ENCODE data around the gene FAM237B.
"Not testable (repeated sequence)": the region's sequence is repeated elsewhere in the genome, so short reads cannot be mapped to it uniquely, and the experiment has no call there.

FAM237B gene

GRCh38 chr7:90320801-90321494 is at the start of gene FAM237B:
Gene FAM237B, minus strand, starts transcription at chr7:90321304. Its CDS starts 1,556 bp downstream, at chr7:90319748.
- no peak for DNase-seq (ENCODE audit: low read depth)

GRCh38 chr7:90351987-90352386 is 30.9 kb upstream of the FAM237B start:
- no peak for DNase-seq (ENCODE audit: low read depth)

GRCh38 chr7:90350032-90350431 is 28.9 kb upstream of the FAM237B start:
- DNase-seq (ENCODE audit: low read depth), result not testable (repeated sequence)

- no peak for DNase-seq (ENCODE audit: low read depth)
Measured at GRCh38 chr7:90349305-90349704, 28.2 kb upstream of the FAM237B start.

- DNase-seq (ENCODE audit: low read depth), result no peak
Measured at GRCh38 chr7:90347759-90348158, 26.7 kb upstream of the FAM237B start.

GRCh38 chr7:90346336-90347125 is 25.4 kb upstream of the FAM237B start, which contains the start of gene GTPBP10:
Gene GTPBP10, plus strand, starts transcription at chr7:90346716. Its CDS starts 26 bp downstream, at chr7:90346742.
- DNase-seq (ENCODE audit: low read depth), result peak; percentile 90

- no peak for DNase-seq (ENCODE audit: low read depth)
Measured at GRCh38 chr7:90345595-90346335, 24.7 kb upstream of the FAM237B start.

- no peak for DNase-seq (ENCODE audit: low read depth)
Measured at GRCh38 chr7:90345016-90345415, 23.9 kb upstream of the FAM237B start.

GRCh38 chr7:90337106-90337505 is 16.0 kb upstream of the FAM237B start:
- DNase-seq (ENCODE audit: low read depth), result no peak

- not testable (repeated sequence) for DNase-seq (ENCODE audit: low read depth)
Measured at GRCh38 chr7:90334926-90335325, 13.8 kb upstream of the FAM237B start.

GRCh38 chr7:90334193-90334843 is 13.2 kb upstream of the FAM237B start:
- DNase-seq (ENCODE audit: low read depth), result no peak

- DNase-seq (ENCODE audit: low read depth), result no peak
Measured at GRCh38 chr7:90326500-90326899, 5.4 kb upstream of the FAM237B start.

- no peak for DNase-seq (ENCODE audit: low read depth)
Measured at GRCh38 chr7:90322837-90323236, 1.7 kb upstream of the FAM237B start.

- no peak for DNase-seq (ENCODE audit: low read depth)
Measured at GRCh38 chr7:90320418-90320800, 695 bp downstream of the FAM237B start.

- DNase-seq (ENCODE audit: low read depth), result no peak
Measured at GRCh38 chr7:90320014-90320413, 1.1 kb downstream of the FAM237B start.

- no peak for DNase-seq (ENCODE audit: low read depth)
Measured at GRCh38 chr7:90313907-90314306, 7.2 kb downstream of the FAM237B start.

- DNase-seq (ENCODE audit: low read depth), result no peak
Measured at GRCh38 chr7:90312745-90313144, 8.4 kb downstream of the FAM237B start.

- no peak for DNase-seq (ENCODE audit: low read depth)
Measured at GRCh38 chr7:90311175-90311574, 9.9 kb downstream of the FAM237B start.

GRCh38 chr7:90309872-90310271 is 11.2 kb downstream of the FAM237B start:
- no peak for DNase-seq (ENCODE audit: low read depth)

GRCh38 chr7:90303241-90303640 is 17.9 kb downstream of the FAM237B start:
- no peak for DNase-seq (ENCODE audit: low read depth)

GRCh38 chr7:90298145-90299038 is 22.7 kb downstream of the FAM237B start:
- DNase-seq (ENCODE audit: low read depth), result no peak

All from stimulated activated CD8-positive, alpha-beta memory T cell treated with anti-CD3 and anti-CD28 coated beads, Interleukin-15, amount 100 ng/mL, for 1 hour (primary cell).